GM12878 (cell line): ENCODE data around the gene HMCN1. TPM values are rescaled to one million over a fixed set of nuclear protein-coding genes. Genes with fewer than 3 reads are reported as not detected.

Source experiments
- CREB1 ChIP-seq: IDR thresholded peaks from 2 replicates; pipeline ENCODE4 v1.6.1; 2012; ENCODE audit warnings: low read depth, mild to moderate bottlenecking, inconsistent platforms
- ETV6 ChIP-seq, 2 experiments: fragments of 450-650 bp in 1 of 2; IDR thresholded peaks in 1 of 2; conservative IDR thresholded peaks in 1 of 2; 2 replicates each; pipeline ENCODE4 v1.6.1; 2014; ENCODE audit warnings: antibody characterized with exemption in 1 of 2, borderline replicate concordance in 1 of 2, low read depth in 1 of 2, mild to moderate bottlenecking in 1 of 2, moderate library complexity in 1 of 2
- IKZF2 ChIP-seq, 2 experiments: fragments of 450-650 bp; IDR thresholded peaks; 2 replicates each; pipeline ENCODE4 v1.6.1; 2017; ENCODE audit warnings: mild to moderate bottlenecking in 2 of 2, moderate library complexity in 2 of 2
- KDM1A ChIP-seq: fragments of 200-600 bp; sonication (generic); IDR thresholded peaks from 2 replicates; pipeline ENCODE4 v1.6.1; 2016; ENCODE audit warnings: borderline replicate concordance
- NFYA ChIP-seq: IDR thresholded peaks from 2 replicates; pipeline ENCODE4 v1.6.1; 2011; ENCODE audit warnings: low read depth, mild to moderate bottlenecking, low read length, improper control_type of control experiment, borderline replicate concordance
- NKRF ChIP-seq: fragments of 450-650 bp; conservative IDR thresholded peaks from 2 replicates; pipeline ENCODE4 v1.6.1; 2017; ENCODE audit warnings: mild to moderate bottlenecking, moderate library complexity
- POU2F2 ChIP-seq: IDR thresholded peaks from 3 replicates; pipeline ENCODE4 v1.6.1; 2011; ENCODE audit warnings: low read depth, mild to moderate bottlenecking, low read length, borderline replicate concordance
- REST ChIP-seq: IDR thresholded peaks from 2 replicates; pipeline ENCODE4 v1.6.1; 2012; ENCODE audit warnings: mild to moderate bottlenecking, low read depth, low read length
- RFX5 ChIP-seq: IDR thresholded peaks from 2 replicates; pipeline ENCODE4 v1.6.1; 2011; ENCODE audit warnings: low read depth, low read length, improper control_type of control experiment
- SIX5 ChIP-seq: IDR thresholded peaks from 2 replicates; pipeline ENCODE4 v1.6.1; 2011; ENCODE audit warnings: mild to moderate bottlenecking, low read depth, low read length, moderate library complexity; ENCODE audit not compliant: severe bottlenecking
- polyA plus RNA-seq, 11 experiments: library from polyadenylated mRNA; depleted of rRNA in 4 of 11; unstranded in 6 of 11; stranded (reverse) in 5 of 11; fragments of >200 nt; fragmentation: Nextera tagmentation in 4 of 11; fragmentation: Illumina TruSeq in 1 of 11; extraction: Ambion mirVana in 4 of 11; extraction: Trizol in 1 of 11; gene quantifications; 1 replicate in 1 of 11; 2 replicates in 10 of 11; pipeline versions ENCODE4 v1.2.1 to v1.2.3, GENCODE V29; 2011 to 2016; ENCODE audit warnings: inconsistent platforms in 2 of 11, missing spikeins in 2 of 11, low read depth in 1 of 11
- total RNA-seq, 4 experiments: library from RNA; depleted of rRNA in 3 of 4; stranded (reverse); fragments of >200 nt in 3 of 4; fragmentation: Illumina TruSeq in 1 of 4; extraction: Trizol in 1 of 4; gene quantifications; 2 replicates each; pipeline versions ENCODE4 v1.2.1 to v1.2.3, GENCODE V29; 2013 to 2021

HMCN1 gene
- total and polyA plus RNA-seq, 10 of the 15 experiments (the other 5 are each of a cell fraction or from before 2014, with no cell fraction given), result under 0.01 to 0.07 TPM; not detected in 8

- TF ChIP-seq ETV6 (conservative IDR thresholded peaks at IDR 0.05 in 1 of 2, IDR thresholded peaks at IDR 0.05 in 1 of 2; ENCODE audit: borderline replicate concordance in 1 of 2, low read depth in 1 of 2) (no peak), KDM1A (no peak), REST (no peak), CREB1 (no peak), SIX5 (no peak), POU2F2 (no peak), RFX5 (no peak), NFYA (no peak), NKRF (no peak), IKZF2 (IDR thresholded peaks at IDR 0.05) (no peak)
Measured at GRCh38 chr1:185880330-185880729, 146.1 kb downstream of the HMCN1 start (continued).
